Measurements from ENCODE around the gene FAM76A. TPM values are rescaled to one million over a fixed set of nuclear protein-coding genes. Genes with fewer than 3 reads are reported as not detected.
"Not testable (repeated sequence)": the region's sequence is repeated elsewhere in the genome, so short reads cannot be mapped to it uniquely, and the experiment has no call there.

FAM76A gene
- total RNA-seq, 3 donors from 2014 or later: 13.5 to 34.2 (median 14.4) TPM

- H3K27ac ChIP-seq: peak within 1 kb of the TSS; percentile 98 to 99
- no peaks in the 10 kb centered on the region for H3K36me3 ChIP-seq
- TF ChIP-seq POLR2A (IDR thresholded peaks at IDR 0.05) (peak; percentile 75), POLR2AphosphoS5 (IDR thresholded peaks at IDR 0.05) (peak; percentile 57 to 93 (median 88))
- TF ChIP-seq, protein P1, sequence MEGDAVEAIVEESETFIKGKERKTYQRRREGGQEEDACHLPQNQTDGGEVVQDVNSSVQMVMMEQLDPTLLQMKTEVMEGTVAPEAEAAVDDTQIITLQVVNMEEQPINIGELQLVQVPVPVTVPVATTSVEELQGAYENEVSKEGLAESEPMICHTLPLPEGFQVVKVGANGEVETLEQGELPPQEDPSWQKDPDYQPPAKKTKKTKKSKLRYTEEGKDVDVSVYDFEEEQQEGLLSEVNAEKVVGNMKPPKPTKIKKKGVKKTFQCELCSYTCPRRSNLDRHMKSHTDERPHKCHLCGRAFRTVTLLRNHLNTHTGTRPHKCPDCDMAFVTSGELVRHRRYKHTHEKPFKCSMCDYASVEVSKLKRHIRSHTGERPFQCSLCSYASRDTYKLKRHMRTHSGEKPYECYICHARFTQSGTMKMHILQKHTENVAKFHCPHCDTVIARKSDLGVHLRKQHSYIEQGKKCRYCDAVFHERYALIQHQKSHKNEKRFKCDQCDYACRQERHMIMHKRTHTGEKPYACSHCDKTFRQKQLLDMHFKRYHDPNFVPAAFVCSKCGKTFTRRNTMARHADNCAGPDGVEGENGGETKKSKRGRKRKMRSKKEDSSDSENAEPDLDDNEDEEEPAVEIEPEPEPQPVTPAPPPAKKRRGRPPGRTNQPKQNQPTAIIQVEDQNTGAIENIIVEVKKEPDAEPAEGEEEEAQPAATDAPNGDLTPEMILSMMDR (IDR thresholded peaks at IDR 0.05): no peak
- intact Hi-C loops (cut with DNase I; ENCODE audit: low total_unique reads): no loop called here
- no peaks in the 10 kb centered on the region for H3K4me1 ChIP-seq
- H3K4me3 ChIP-seq: peak within 1 kb of the TSS; percentile 96 to 99 (median 98)
- no peaks in the 10 kb centered on the region for H3K9me3 ChIP-seq
- peak; percentile 97 to 99 for DNase-seq (ENCODE audit: low spot score in 2 of 2)
- no peaks in the 10 kb centered on the region for H3K27me3 ChIP-seq
Observed at GRCh38 chr1:27772932-27773825, 47.4 kb downstream of the FAM76A start, which contains the start of gene STX12. STX12 (plus strand) TSS chr1:27773219; CDS start chr1:27773308, 89 bp downstream.

DNA sequence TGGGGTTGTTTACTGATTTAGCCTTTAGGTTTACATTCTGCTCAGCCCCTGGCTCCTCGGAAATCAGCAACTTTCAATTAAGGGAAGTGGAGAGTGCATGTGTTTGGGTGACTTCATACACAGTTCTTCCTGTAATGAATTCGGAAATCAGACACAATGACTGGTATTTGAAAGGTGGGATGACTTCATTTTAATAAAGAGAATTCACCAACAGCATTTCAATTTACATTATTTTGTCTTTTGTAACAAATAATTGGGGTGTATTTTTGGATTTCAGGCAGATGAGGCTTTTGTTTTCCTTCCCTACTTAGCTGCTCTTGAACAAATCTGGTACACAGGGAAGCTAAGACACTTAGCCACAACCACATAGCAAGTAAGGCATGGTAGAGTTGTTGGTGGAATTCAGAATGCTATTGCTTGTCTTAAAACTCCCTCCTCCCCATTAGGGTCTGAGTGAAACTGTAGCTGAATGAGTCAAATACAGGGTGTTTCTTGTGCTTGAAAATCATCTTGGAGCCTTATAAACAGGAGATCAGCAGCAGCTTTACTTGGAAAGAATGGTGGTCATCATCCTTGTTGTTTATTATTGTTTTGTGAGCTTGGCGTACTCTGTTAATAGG lies 48.2 kb downstream of the FAM76A start:
- intact Hi-C loops (cut with DNase I; ENCODE audit: low total_unique reads): no loop called here

DNA sequence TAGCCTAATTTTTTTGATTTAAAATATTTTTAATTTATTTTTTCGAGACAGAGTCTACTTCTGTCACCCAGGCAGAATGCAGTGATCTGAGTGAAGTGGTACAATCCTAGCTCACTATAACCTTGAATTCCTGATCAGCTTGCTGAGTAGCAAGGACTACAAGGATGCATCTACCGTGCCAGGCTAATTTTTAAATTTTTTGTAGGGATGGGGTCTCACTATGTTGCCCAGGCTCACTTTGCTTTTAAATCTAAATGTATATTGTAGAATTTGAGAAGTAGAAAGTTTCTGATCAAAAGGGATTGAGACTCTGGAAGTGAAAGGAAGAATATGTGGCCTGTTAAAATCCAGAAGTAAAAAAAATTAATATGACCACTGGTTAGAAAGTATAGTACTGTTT lies 48.9 kb downstream of the FAM76A start:
- peak overlapping the region in 2 of 3 donors; percentile 98 to 99 for H3K4me3 ChIP-seq
- H3K27me3 ChIP-seq: no peaks in the 10 kb centered on the region
- peak overlapping the region in 1 of 2 donors; percentile 98 for H3K27ac ChIP-seq
- no peaks in the 10 kb centered on the region for H3K9me3 ChIP-seq
- intact Hi-C loops (cut with DNase I; ENCODE audit: low total_unique reads): no loop called here
- DNase-seq (ENCODE audit: low spot score in 2 of 2): no peak
- no peaks in the 10 kb centered on the region for H3K4me1 ChIP-seq
- H3K36me3 ChIP-seq: no peaks in the 10 kb centered on the region
- TF ChIP-seq POLR2A (IDR thresholded peaks at IDR 0.05) (no peak), POLR2AphosphoS5 (IDR thresholded peaks at IDR 0.05) (no peak)
- TF ChIP-seq, protein P1 (IDR thresholded peaks at IDR 0.05): no peak

More for the DNA sequence above, 48.2 kb downstream of the FAM76A start:
- Histone ChIP-seq H3K27me3 (no peaks in the 10 kb centered on the region), H3K4me3 (peak overlapping the region; percentile 96 to 99 (median 98)), H3K27ac (peak overlapping the region; percentile 98 to 99), H3K9me3 (no peaks in the 10 kb centered on the region), H3K4me1 (no peaks in the 10 kb centered on the region), H3K36me3 (no peaks in the 10 kb centered on the region)
- TF ChIP-seq, protein P1 (IDR thresholded peaks at IDR 0.05): no peak
- TF ChIP-seq POLR2A (IDR thresholded peaks at IDR 0.05) (no peak), POLR2AphosphoS5 (IDR thresholded peaks at IDR 0.05) (no peak)
- no peak for DNase-seq (ENCODE audit: low spot score in 2 of 2)

DNA sequence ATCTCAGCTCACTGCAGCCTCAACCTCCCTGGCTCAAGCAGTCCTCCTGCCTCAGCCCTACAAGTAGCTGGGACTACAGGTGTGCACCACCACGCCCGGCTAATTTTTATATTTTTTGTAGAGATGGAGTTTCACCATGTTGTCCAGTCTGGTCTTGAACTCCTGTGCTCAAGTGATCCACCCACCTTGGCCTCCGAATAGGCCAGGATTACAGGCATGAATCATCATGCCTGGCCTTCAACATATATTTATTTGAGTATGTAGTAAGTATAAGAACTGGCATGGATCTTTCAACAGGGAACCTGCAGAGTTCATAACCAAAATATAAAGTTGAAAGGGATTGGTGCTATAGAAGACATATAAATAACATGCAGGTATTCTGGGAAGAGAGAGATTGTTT lies 49.6 kb downstream of the FAM76A start:
- intact Hi-C loops (cut with DNase I; ENCODE audit: low total_unique reads); H3K4me3 ChIP-seq; DNase-seq (ENCODE audit: low spot score in 2 of 2); H3K4me1 ChIP-seq; H3K27me3 ChIP-seq; H3K36me3 ChIP-seq; H3K9me3 ChIP-seq: not testable (repeated sequence)
- H3K27ac ChIP-seq: peak overlapping the region in 1 of 2 donors; percentile 22

DNA sequence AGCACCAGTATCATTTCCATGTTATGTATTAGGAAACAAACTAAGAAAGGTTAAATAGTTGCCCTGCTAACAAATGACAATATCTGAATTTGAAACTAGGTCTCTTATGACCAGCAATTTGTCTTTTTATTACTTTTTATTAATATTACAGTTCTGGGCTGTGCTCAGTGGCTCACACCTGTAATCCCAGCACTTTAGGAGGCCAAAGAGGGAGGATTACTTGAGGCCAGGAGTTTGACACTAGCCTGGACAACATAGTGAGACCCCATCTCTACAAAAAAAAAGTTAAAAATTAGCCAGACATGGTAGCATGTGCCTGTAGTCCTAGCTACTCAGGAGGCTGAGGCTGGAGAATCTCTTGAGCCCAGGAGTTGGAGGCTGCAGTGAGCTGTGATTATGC lies 50.5 kb downstream of the FAM76A start:
- H3K27me3 ChIP-seq; H3K9me3 ChIP-seq; H3K27ac ChIP-seq; H3K4me3 ChIP-seq; intact Hi-C loops (cut with DNase I; ENCODE audit: low total_unique reads); DNase-seq (ENCODE audit: low spot score in 2 of 2); H3K36me3 ChIP-seq; H3K4me1 ChIP-seq: not testable (repeated sequence)

GRCh38 chr1:27778056-27778455 lies 52.3 kb downstream of the FAM76A start:
- no peak for DNase-seq (ENCODE audit: low spot score in 2 of 2)
- Histone ChIP-seq H3K4me3 (no peak overlapping the region), H3K36me3 (no peaks in the 10 kb centered on the region), H3K27ac (no peak overlapping the region), H3K4me1 (no peaks in the 10 kb centered on the region), H3K9me3 (no peaks in the 10 kb centered on the region), H3K27me3 (no peaks in the 10 kb centered on the region)
- TF ChIP-seq, protein P1 (IDR thresholded peaks at IDR 0.05): no peak
- no peak for TF ChIP-seq POLR2AphosphoS5 (IDR thresholded peaks at IDR 0.05)
- no peak for TF ChIP-seq POLR2A (IDR thresholded peaks at IDR 0.05)
- intact Hi-C loops (cut with DNase I; ENCODE audit: low total_unique reads): no loop called here
